Placental epithelial cell (primary cell): Measurements from ENCODE around the gene GPRIN2. TPM values are rescaled to one million over a fixed set of nuclear protein-coding genes. Genes with fewer than 3 reads are reported as not detected.

Experiments
- total RNA-seq: library from RNA; depleted of rRNA; stranded (reverse); fragments of >200 nt; gene quantifications from 2 replicates; pipeline ENCODE4 v1.2.3, GENCODE V29; 2012

GPRIN2 gene
- 4.7 TPM in 1 of 2 replicates, not detected in the other for total RNA-seq

DNA sequence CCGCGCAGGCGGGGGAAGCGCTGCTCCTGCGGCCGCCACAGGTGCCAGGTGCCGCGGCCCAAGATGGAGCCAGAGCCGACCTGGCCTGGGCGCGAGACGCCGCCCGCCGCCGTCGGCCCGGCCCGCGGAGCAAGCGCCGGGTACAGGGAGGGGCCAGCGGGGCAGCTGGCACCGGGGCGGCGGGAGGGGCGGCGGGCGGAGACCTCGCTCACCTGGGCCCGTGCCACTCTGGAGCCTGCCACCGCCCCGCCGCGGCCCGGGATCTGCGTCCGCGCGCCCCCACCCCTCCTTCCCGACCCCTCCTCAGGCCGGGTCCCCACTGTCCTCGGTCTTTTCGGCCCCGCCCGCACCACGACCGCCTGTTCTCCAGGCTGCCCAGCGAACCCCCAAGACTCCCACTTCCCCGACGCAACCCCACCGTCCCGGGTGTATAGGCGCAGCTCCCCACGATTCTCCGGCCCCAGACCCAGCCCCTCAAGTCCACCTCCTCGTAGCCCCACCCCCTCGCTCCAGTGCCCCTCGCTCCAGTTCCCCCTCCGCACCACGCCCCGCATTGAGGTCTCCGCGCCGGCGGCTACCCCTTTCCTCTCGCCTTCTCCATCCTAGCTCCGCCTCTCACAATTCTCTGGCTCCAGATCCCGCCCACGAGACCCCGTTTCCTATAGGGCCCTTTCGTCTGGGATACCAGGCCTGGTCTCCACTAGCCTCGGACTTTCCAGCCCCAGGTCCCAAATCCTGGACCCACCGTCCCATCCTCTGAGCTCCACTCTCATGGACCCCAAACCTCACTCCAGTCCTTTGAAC lies at the start of gene GPRIN2:
GPRIN2 (minus strand) TSS at position 144 of the 804 bp plus-strand sequence. CDS start 5,922 bp downstream, outside the sequence.

DNA sequence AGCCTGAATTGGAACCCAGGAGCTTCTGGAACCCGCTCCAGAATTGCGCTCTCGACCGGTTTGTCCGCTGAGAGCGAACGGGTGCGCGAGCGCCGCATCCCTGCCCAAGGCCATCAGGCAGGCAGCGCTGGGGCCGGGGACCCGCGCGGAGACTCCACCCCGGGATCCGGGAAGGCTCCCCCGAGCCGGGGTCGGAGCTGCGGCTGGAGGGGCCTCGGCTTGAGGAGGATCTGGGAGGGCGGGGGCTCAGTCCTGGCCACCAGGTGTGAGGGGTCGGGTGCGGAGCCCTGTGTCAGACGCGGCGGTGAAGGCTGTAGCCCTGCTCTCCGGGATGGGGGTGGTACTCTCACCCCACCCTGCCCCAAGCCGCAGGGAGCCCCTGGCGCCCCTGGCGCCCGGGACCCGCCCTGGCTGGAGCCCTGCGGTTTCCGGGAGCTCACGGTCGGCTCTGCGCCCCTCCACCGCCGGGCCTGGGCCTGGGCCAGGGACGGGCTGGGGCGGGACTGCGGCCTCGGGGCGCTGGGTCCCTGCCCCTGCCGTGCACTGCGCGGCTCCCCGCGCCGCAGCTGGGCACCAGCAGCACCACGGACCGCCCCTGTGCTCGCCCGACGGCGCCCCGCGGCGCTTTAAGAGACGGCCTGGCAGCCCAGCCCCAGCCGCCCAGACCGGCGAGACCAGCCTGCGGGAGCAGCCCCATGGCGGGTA lies 22.2 kb upstream of the GPRIN2 start, which contains the start of gene SYT15:
SYT15 (plus strand) TSS at position 655 of the 705 bp plus-strand sequence; CDS start at position 696, 41 bp downstream.

Other genes with a start within 250 kb of the GPRIN2 start
- gene ANXA8L1, start 180.9 kb downstream of the GPRIN2 start, total RNA-seq = 465 and 960 TPM in 2 replicates
- gene NPY4R, start 90.7 kb downstream of the GPRIN2 start, total RNA-seq = 0.11 TPM in 1 of 2 replicates, not detected in the other
- 0.22 and 0.39 TPM in 2 replicates for gene SYT15, start 22.5 kb upstream of the GPRIN2 start, total RNA-seq